GM18511 (cell line): Measurements from ENCODE around the gene GDF9.
A peak's percentile ranks its signal among the peaks of the same experiment; 100 is the strongest.

Experiments
- ATAC-seq: cut with Tn5 transposase; IDR thresholded peaks from one replicate; pipeline ENCODE4 v1.9.1; 2021; ENCODE audit warnings: mild to moderate bottlenecking, moderate library complexity; ENCODE audit not compliant: unreplicated experiment

Gene GDF9

GRCh38 chr5:132839426-132840301 lies 26.6 kb downstream of the GDF9 start:
- no peak for ATAC-seq

- ATAC-seq = no peak
These were observed 27.6 kb downstream of the GDF9 start for GRCh38 chr5:132838516-132839282.

GRCh38 chr5:132837868-132838267 lies 28.4 kb downstream of the GDF9 start:
- no peak for ATAC-seq

GRCh38 chr5:132836852-132837251 lies 29.4 kb downstream of the GDF9 start:
- no peak for ATAC-seq

- ATAC-seq = no peak
These were observed 32.2 kb downstream of the GDF9 start for GRCh38 chr5:132834057-132834456.

- ATAC-seq = no peak
These were observed 33.7 kb downstream of the GDF9 start for GRCh38 chr5:132832612-132833011.

- no peak for ATAC-seq
These were observed 35.0 kb downstream of the GDF9 start for GRCh38 chr5:132831095-132831860.

- peak; percentile 81 for ATAC-seq
These were observed 35.7 kb downstream of the GDF9 start, which contains the start of gene SHROOM1 for GRCh38 chr5:132830436-132831094. SHROOM1 (minus strand) TSS chr5:132830647; CDS start chr5:132826140, 4,507 bp downstream.

- peak; percentile 79 for ATAC-seq
These were observed 36.4 kb downstream of the GDF9 start for GRCh38 chr5:132829742-132830435.

GRCh38 chr5:132828846-132829494 lies 37.3 kb downstream of the GDF9 start:
- ATAC-seq = no peak

GRCh38 chr5:132827943-132828673 lies 38.2 kb downstream of the GDF9 start:
- no peak for ATAC-seq

- no peak for ATAC-seq
These were observed 39.7 kb downstream of the GDF9 start for GRCh38 chr5:132826424-132827082.

GRCh38 chr5:132825834-132826391 lies 40.4 kb downstream of the GDF9 start:
- ATAC-seq = no peak

- no peak for ATAC-seq
These were observed 41.0 kb downstream of the GDF9 start for GRCh38 chr5:132825033-132825833.

GRCh38 chr5:132824426-132824825 lies 41.8 kb downstream of the GDF9 start:
- ATAC-seq = no peak

GRCh38 chr5:132823481-132824050 lies 42.7 kb downstream of the GDF9 start:
- no peak for ATAC-seq
